B cell (primary cell): ENCODE data around the gene ADAMTS10. TPM values are rescaled to one million over a fixed set of nuclear protein-coding genes. Genes with fewer than 3 reads are reported as not detected.

Source experiments
- ATAC-seq: fragments of 200-7000 bp; cut with Tn5 transposase; one replicate; pipeline ENCODE4 v1.10.0; 2021; ENCODE audit warnings: low read depth, mild to moderate bottlenecking, moderate number of reproducible peaks, moderate library complexity
- CTCF ChIA-PET: fragments of 350-600 bp; sonication (Branson Sonifier 250); formaldehyde crosslinking; loops from one replicate; lab custom pipeline; 2021; ENCODE audit warnings: antibody characterized with exemption, inconsistent platforms; lab: Charles Lee
- POLR2A ChIA-PET: fragments of 350-600 bp; sonication (Branson Sonifier 250); formaldehyde crosslinking; loops from one replicate; lab custom pipeline; 2021; ENCODE audit warnings: antibody characterized with exemption; lab: Charles Lee
- DNase-seq: peaks from one replicate; pipeline ENCODE4 v3.0.0; 2013
- H2AFZ ChIP-seq: 2 replicates; pipeline ENCODE4 v1.6.1; 2012; ENCODE audit warnings: mild to moderate bottlenecking, low read depth, low read length; ENCODE audit not compliant: insufficient read depth, poor library complexity, severe bottlenecking
- H3K27ac ChIP-seq, 2 donors: 1 replicate in 1 of 2; 2 replicates in 1 of 2; pipeline ENCODE4 v1.5.1; 2012 to 2013; ENCODE audit warnings: low read length in 2 of 2, mild to moderate bottlenecking in 2 of 2, moderate library complexity in 1 of 2
- H3K27me3 ChIP-seq, 4 experiments: fragments of 200-600 bp in 1 of 4; sonication (generic) in 1 of 4; replicated peaks in 1 of 4; 1 replicate in 2 of 4; 2 replicates in 2 of 4; pipeline versions ENCODE4 v1.6.1 to v1.7.0; 2013 to 2016; ENCODE audit warnings: low read length in 3 of 4, mild to moderate bottlenecking in 2 of 4, mixed read lengths in 1 of 4, moderate library complexity in 1 of 4; ENCODE audit not compliant: insufficient read depth in 4 of 4, control insufficient read depth in 3 of 4; ENCODE audit errors: control extremely low read depth in 1 of 4
- H3K36me3 ChIP-seq, 2 experiments: replicated peaks in 1 of 2; 1 replicate in 1 of 2; 2 replicates in 1 of 2; pipeline versions ENCODE4 v1.6.1 to v1.7.1; 2013; ENCODE audit warnings: low read length in 1 of 2; ENCODE audit not compliant: insufficient read depth in 2 of 2, control insufficient read depth in 1 of 2; ENCODE audit errors: control extremely low read depth in 1 of 2, extremely low read depth in 1 of 2
- H3K4me1 ChIP-seq, 2 donors: fragments of 200-600 bp in 1 of 2; sonication (generic) in 1 of 2; 1 replicate in 1 of 2; 2 replicates in 1 of 2; pipeline versions ENCODE4 v1.5.1 to v1.6.1; 2013 to 2017; ENCODE audit warnings: low read length in 2 of 2; ENCODE audit not compliant: control insufficient read depth in 2 of 2, insufficient read depth in 2 of 2
- H3K4me2 ChIP-seq: replicated peaks from 2 replicates; pipeline ENCODE3; 2012; ENCODE audit warnings: mild to moderate bottlenecking, low read depth, low read length; ENCODE audit not compliant: poor library complexity, severe bottlenecking
- H3K4me3 ChIP-seq, 5 experiments: fragments of 200-600 bp in 1 of 5; sonication (generic) in 1 of 5; 1 replicate in 3 of 5; 2 replicates in 2 of 5; pipeline versions ENCODE4 v1.5.1 to v1.7.0; 2011 to 2016; ENCODE audit warnings: low read length in 4 of 5, mild to moderate bottlenecking in 4 of 5, low read depth in 2 of 5, control low read depth in 1 of 5, moderate library complexity in 1 of 5; ENCODE audit not compliant: insufficient read depth in 1 of 5; ENCODE audit errors: control extremely low read depth in 1 of 5, extremely low read depth in 1 of 5
- H3K79me2 ChIP-seq: fragments of 200-600 bp; sonication (generic); one replicate; pipeline ENCODE4 v1.6.0; 2016; ENCODE audit warnings: low read length; ENCODE audit not compliant: control insufficient read depth, insufficient read depth
- H3K9ac ChIP-seq: fragments of 200-600 bp; sonication (generic); 2 replicates; pipeline ENCODE4 v1.6.1; 2017; ENCODE audit warnings: mild to moderate bottlenecking, low read length, moderate library complexity
- H3K9me3 ChIP-seq, 3 donors: one replicate each; pipeline versions ENCODE4 v1.6.1 to v1.7.1; 2013; ENCODE audit warnings: low read length in 2 of 3; ENCODE audit not compliant: control insufficient read depth in 2 of 3, insufficient read depth in 1 of 3; ENCODE audit errors: control extremely low read depth in 1 of 3
- H4K20me1 ChIP-seq: 2 replicates; pipeline ENCODE4 v1.6.0; 2012; ENCODE audit warnings: mild to moderate bottlenecking, low read length; ENCODE audit not compliant: insufficient read depth, control insufficient read depth, poor library complexity, severe bottlenecking
- H3K27ac Mint-ChIP-seq: one replicate; pipeline ENCODE4 v1.8.0; 2021; ENCODE audit warnings: mixed read lengths
- H3K27me3 Mint-ChIP-seq: one replicate; pipeline ENCODE4 v1.8.0; 2021; ENCODE audit warnings: mixed read lengths
- H3K4me1 Mint-ChIP-seq: one replicate; pipeline ENCODE4 v1.8.0; 2021; ENCODE audit warnings: mixed read lengths
- H3K4me3 Mint-ChIP-seq: one replicate; pipeline ENCODE4 v1.8.0; 2021; ENCODE audit warnings: mixed read lengths
- H3K9me3 Mint-ChIP-seq: one replicate; pipeline ENCODE4 v1.8.0; 2022; ENCODE audit warnings: mixed read lengths; ENCODE audit not compliant: insufficient read depth
- EZH2 ChIP-seq: IDR thresholded peaks from 2 replicates; pipeline ENCODE4 v1.6.1; 2012; ENCODE audit warnings: borderline replicate concordance, low read depth, mild to moderate bottlenecking, moderate library complexity, low read length; ENCODE audit not compliant: insufficient read depth, poor library complexity, severe bottlenecking
- WGBS: methylation state at CpG from one replicate; pipeline ENCODE4 v1.1.5; 2013; ENCODE audit warnings: missing lambda C conversion rate; ENCODE audit not compliant: insufficient coverage; 5-methylcytosine and 5-hydroxymethylcytosine counted together
- intact Hi-C: fragments of 100-400 bp; cut with micrococcal nuclease; formaldehyde crosslinking; loops from one replicate; pipeline ENCODE4 v1.10.0; 2022
- polyA plus RNA-seq: library from polyadenylated mRNA; depleted of rRNA; stranded (reverse); fragments of >200 nt; gene quantifications from 2 replicates; pipeline ENCODE4 v1.2.3, GENCODE V29; 2012
- total RNA-seq, 2 donors: library from RNA; stranded (reverse); fragments of 120-200 nt in 1 of 2; gene quantifications; 1 replicate in 1 of 2; 2 replicates in 1 of 2; pipeline versions ENCODE4 v1.2.3 to v1.2.4, GENCODE V29; 2013 to 2022
- TF ChIP-seq, protein P1 (sequence below): fragments of 200-600 bp; IDR thresholded peaks from one replicate; pipeline ENCODE4 v1.8.0; 2022; ENCODE audit warnings: antibody characterized with exemption, mild to moderate bottlenecking

Gene ADAMTS10
- total and polyA plus RNA-seq, 2 donors (not counting 1 experiment from before 2014, with no cell fraction given), result 0.59 to 1.8 TPM

DNA sequence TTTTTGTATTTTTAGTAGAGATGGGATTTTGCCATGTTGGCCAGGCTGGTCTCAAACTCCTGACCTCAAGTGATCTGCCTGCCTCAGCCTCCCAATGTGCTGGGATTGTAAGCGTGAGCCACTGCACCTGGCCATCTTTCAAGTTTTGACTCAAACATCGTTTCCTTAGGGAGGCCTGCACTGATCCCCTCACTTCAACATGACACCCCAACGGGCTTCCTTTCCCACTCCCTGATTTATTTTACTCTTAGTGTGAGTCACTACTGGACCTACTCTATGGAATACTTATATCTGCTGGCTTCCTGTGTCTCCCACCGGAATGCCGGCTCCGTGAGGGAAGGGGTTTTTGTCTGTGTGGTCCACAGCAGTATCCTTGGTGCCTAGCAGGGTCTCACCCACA lies 4.5 kb upstream of the ADAMTS10 start:
- TF ChIP-seq, protein P1, sequence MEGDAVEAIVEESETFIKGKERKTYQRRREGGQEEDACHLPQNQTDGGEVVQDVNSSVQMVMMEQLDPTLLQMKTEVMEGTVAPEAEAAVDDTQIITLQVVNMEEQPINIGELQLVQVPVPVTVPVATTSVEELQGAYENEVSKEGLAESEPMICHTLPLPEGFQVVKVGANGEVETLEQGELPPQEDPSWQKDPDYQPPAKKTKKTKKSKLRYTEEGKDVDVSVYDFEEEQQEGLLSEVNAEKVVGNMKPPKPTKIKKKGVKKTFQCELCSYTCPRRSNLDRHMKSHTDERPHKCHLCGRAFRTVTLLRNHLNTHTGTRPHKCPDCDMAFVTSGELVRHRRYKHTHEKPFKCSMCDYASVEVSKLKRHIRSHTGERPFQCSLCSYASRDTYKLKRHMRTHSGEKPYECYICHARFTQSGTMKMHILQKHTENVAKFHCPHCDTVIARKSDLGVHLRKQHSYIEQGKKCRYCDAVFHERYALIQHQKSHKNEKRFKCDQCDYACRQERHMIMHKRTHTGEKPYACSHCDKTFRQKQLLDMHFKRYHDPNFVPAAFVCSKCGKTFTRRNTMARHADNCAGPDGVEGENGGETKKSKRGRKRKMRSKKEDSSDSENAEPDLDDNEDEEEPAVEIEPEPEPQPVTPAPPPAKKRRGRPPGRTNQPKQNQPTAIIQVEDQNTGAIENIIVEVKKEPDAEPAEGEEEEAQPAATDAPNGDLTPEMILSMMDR, result no peak
- no peak for TF ChIP-seq EZH2
- WGBS, result 57% methylated on average over 1 of the region's 6 CpGs
- ChIA-PET CTCF (interaction anchor here (0.7 kb wide), 2 partner anchors 18 to 649 kb away, joined by 3 to 4 read pairs; no protein-coding TSS in a partner anchor), POLR2A (no interaction called here)
- peaks cover 0 to 8% (median 3%) of the 10 kb centered on the region in 4 experiments for H3K27me3 ChIP-seq
- ATAC-seq (no peak), DNase-seq (no peak)
- Mint-ChIP-seq H3K4me3 (no peak overlapping the region), H3K4me1 (peaks cover 8% of the 10 kb centered on the region), H3K27ac (no peak overlapping the region), H3K27me3 (peaks cover 11% of the 10 kb centered on the region), H3K9me3 (no peaks in the 10 kb centered on the region)
- peaks cover 4% of the 10 kb centered on the region in 2 donors for H3K4me1 ChIP-seq
- no peak overlapping the region for H3K27ac ChIP-seq
- no peak overlapping the region for H3K4me3 ChIP-seq
- H4K20me1 ChIP-seq, result no peaks in the 10 kb centered on the region
- no peaks in the 10 kb centered on the region for H3K36me3 ChIP-seq
- H3K79me2 ChIP-seq, result no peaks in the 10 kb centered on the region
- peaks cover 0 to 11% (median 0%) of the 10 kb centered on the region in 3 donors for H3K9me3 ChIP-seq
- intact Hi-C loops, result no loop called here
- H2AFZ ChIP-seq, result no peak overlapping the region
- no peak overlapping the region for H3K4me2 ChIP-seq
- no peak overlapping the region for H3K9ac ChIP-seq

DNA sequence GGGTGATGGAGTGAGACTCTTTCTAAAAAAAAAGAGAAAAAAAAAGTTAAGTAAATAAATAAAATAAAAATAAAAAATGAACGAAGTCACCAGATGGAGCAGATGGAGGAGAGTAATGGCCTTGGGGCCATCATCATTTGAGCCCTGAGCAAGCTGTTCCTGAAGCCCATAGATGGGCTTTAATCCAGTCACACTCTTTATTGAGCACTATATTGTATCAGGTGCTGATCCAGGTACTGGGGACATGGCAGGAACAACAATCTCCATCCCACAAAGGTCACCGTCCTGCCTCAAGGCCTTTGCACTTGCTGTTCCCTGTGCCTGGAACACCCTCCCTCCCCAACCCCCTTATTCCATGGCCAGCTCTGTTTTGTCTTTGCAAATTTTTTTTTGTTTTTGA lies 3.9 kb upstream of the ADAMTS10 start:
- Mint-ChIP-seq H3K9me3 (no peaks in the 10 kb centered on the region), H3K27ac (no peak overlapping the region), H3K4me3 (no peak overlapping the region), H3K27me3 (peaks cover 16% of the 10 kb centered on the region), H3K4me1 (peaks cover 13% of the 10 kb centered on the region)
- Histone ChIP-seq H3K4me3 (no peak overlapping the region), H3K4me1 (peaks cover 9 to 10% of the 10 kb centered on the region in 2 donors), H3K27ac (no peak overlapping the region), H3K36me3 (no peaks in the 10 kb centered on the region), H3K9me3 (peaks cover 0 to 15% (median 0%) of the 10 kb centered on the region in 3 donors), H3K79me2 (no peaks in the 10 kb centered on the region), H3K9ac (no peak overlapping the region), H2AFZ (no peak overlapping the region), H3K27me3 (peaks cover 0 to 14% (median 8%) of the 10 kb centered on the region in 4 experiments), H3K4me2 (no peak overlapping the region), H4K20me1 (no peaks in the 10 kb centered on the region)
- intact Hi-C loops, result no loop called here
- ChIA-PET POLR2A (no interaction called here), CTCF (interaction anchor here (0.7 kb wide), 1 partner anchor 649 kb away, joined by 3 read pairs; no protein-coding TSS in a partner anchor)
- ATAC-seq (no peak), DNase-seq (no peak)
- WGBS, result no CpG with 5 or more reads among the region's 2 CpGs
- TF ChIP-seq EZH2, result no peak
- TF ChIP-seq, protein P1, result no peak
